ENCODE results near the gene EIF3K. TPM values are rescaled to one million over a fixed set of nuclear protein-coding genes. Genes with fewer than 3 reads are reported as not detected.
A peak's percentile ranks its signal among the peaks of the same experiment; 100 is the strongest.

EIF3K gene
- polyA plus RNA-seq, 4 donors: 257 to 710 (median 626) TPM

- peak overlapping the region; percentile 69 to 86 (median 83) for H3K27ac ChIP-seq (ENCODE audit: low read depth in 1 of 3, low read length in 2 of 3)
- no peak overlapping the region for H3K4me3 ChIP-seq (ENCODE audit: low read depth in 1 of 3, low read length in 3 of 3)
- peaks cover 5 to 69% (median 5%) of the 10 kb centered on the region in 3 donors for H3K36me3 ChIP-seq (ENCODE audit: control insufficient read depth in 3 of 3, insufficient read depth in 2 of 3, low read depth in 1 of 3, low read length in 3 of 3)
- no peaks in the 10 kb centered on the region for H3K9me3 ChIP-seq (ENCODE audit: control insufficient read depth in 2 of 2, insufficient read depth in 1 of 2, low read depth in 1 of 2, low read length in 1 of 2)
- peaks cover 0 to 31% (median 8%) of the 10 kb centered on the region in 3 donors for H3K4me1 ChIP-seq (ENCODE audit: control insufficient read depth in 3 of 3, insufficient read depth in 2 of 3, low read depth in 1 of 3, low read length in 2 of 3)
- no peaks in the 10 kb centered on the region for H3K27me3 ChIP-seq (ENCODE audit: control insufficient read depth in 3 of 3, insufficient read depth in 3 of 3, low read length in 3 of 3)
- no peak for FAIRE-seq
- 78 to 82% (median 82%) methylated on average over 17 of the region's 17 CpGs for WGBS, 3 donors
- no peak for DNase-seq
Measured at GRCh38 chr19:38635483-38636399, 16.8 kb downstream of the EIF3K start.

- no peak for FAIRE-seq
Measured at GRCh38 chr19:38638461-38638860, 19.5 kb downstream of the EIF3K start.

GRCh38 chr19:38639679-38640078, 20.7 kb downstream of the EIF3K start:
- no peak for DNase-seq
- H3K27me3 ChIP-seq (ENCODE audit: control insufficient read depth in 3 of 3, insufficient read depth in 3 of 3, low read length in 3 of 3): no peaks in the 10 kb centered on the region
- peaks cover 5 to 47% (median 5%) of the 10 kb centered on the region in 3 donors for H3K36me3 ChIP-seq (ENCODE audit: control insufficient read depth in 3 of 3, insufficient read depth in 2 of 3, low read depth in 1 of 3, low read length in 3 of 3)
- WGBS, 3 donors: 84 to 87% (median 85%) methylated on average over 2 of the region's 2 CpGs
- H3K9me3 ChIP-seq (ENCODE audit: control insufficient read depth in 2 of 2, insufficient read depth in 1 of 2, low read depth in 1 of 2, low read length in 1 of 2): no peaks in the 10 kb centered on the region
- peak overlapping the region; percentile 57 to 68 (median 59) for H3K27ac ChIP-seq (ENCODE audit: low read depth in 1 of 3, low read length in 2 of 3)
- H3K4me3 ChIP-seq (ENCODE audit: low read depth in 1 of 3, low read length in 3 of 3): no peak overlapping the region
- H3K4me1 ChIP-seq (ENCODE audit: control insufficient read depth in 3 of 3, insufficient read depth in 2 of 3, low read depth in 1 of 3, low read length in 2 of 3): peaks cover 6 to 37% (median 11%) of the 10 kb centered on the region in 3 donors
- FAIRE-seq: no peak

More at GRCh38 chr19:38638461-38638860, 19.5 kb downstream of the EIF3K start:
- Histone ChIP-seq H3K27ac (ENCODE audit: low read depth in 1 of 3, low read length in 2 of 3) (no peak overlapping the region), H3K27me3 (ENCODE audit: control insufficient read depth in 3 of 3, insufficient read depth in 3 of 3, low read length in 3 of 3) (no peaks in the 10 kb centered on the region), H3K9me3 (ENCODE audit: control insufficient read depth in 2 of 2, insufficient read depth in 1 of 2, low read depth in 1 of 2, low read length in 1 of 2) (no peaks in the 10 kb centered on the region), H3K4me1 (ENCODE audit: control insufficient read depth in 3 of 3, insufficient read depth in 2 of 3, low read depth in 1 of 3, low read length in 2 of 3) (peaks cover 6 to 36% (median 11%) of the 10 kb centered on the region in 3 donors), H3K36me3 (ENCODE audit: control insufficient read depth in 3 of 3, insufficient read depth in 2 of 3, low read depth in 1 of 3, low read length in 3 of 3) (peaks cover 5 to 54% (median 5%) of the 10 kb centered on the region in 3 donors), H3K4me3 (ENCODE audit: low read depth in 1 of 3, low read length in 3 of 3) (no peak overlapping the region)
- no peak for DNase-seq
- WGBS, 3 donors: 95 to 96% (median 96%) methylated on average over 3 of the region's 3 CpGs

- FAIRE-seq (no peak), DNase-seq (peak; percentile 68 to 71)
- WGBS, 3 donors: 41 to 58% (median 49%) methylated on average over 4 of the region's 4 CpGs
- Histone ChIP-seq H3K27me3 (ENCODE audit: control insufficient read depth in 3 of 3, insufficient read depth in 3 of 3, low read length in 3 of 3) (no peaks in the 10 kb centered on the region), H3K9me3 (ENCODE audit: control insufficient read depth in 2 of 2, insufficient read depth in 1 of 2, low read depth in 1 of 2, low read length in 1 of 2) (no peaks in the 10 kb centered on the region), H3K36me3 (ENCODE audit: control insufficient read depth in 3 of 3, insufficient read depth in 2 of 3, low read depth in 1 of 3, low read length in 3 of 3) (peaks cover under 1 to 41% (median 5%) of the 10 kb centered on the region in 3 donors), H3K4me3 (ENCODE audit: low read depth in 1 of 3, low read length in 3 of 3) (no peak overlapping the region), H3K4me1 (ENCODE audit: control insufficient read depth in 3 of 3, insufficient read depth in 2 of 3, low read depth in 1 of 3, low read length in 2 of 3) (peaks cover 6 to 43% (median 11%) of the 10 kb centered on the region in 3 donors), H3K27ac (ENCODE audit: low read depth in 1 of 3, low read length in 2 of 3) (peak overlapping the region; percentile 62 to 84 (median 68))
Measured at GRCh38 chr19:38640368-38640767, 21.4 kb downstream of the EIF3K start.

GRCh38 chr19:38642176-38642575, 23.2 kb downstream of the EIF3K start:
- H3K4me3 ChIP-seq (ENCODE audit: low read depth in 1 of 3, low read length in 3 of 3): no peak overlapping the region
- H3K4me1 ChIP-seq (ENCODE audit: control insufficient read depth in 3 of 3, insufficient read depth in 2 of 3, low read depth in 1 of 3, low read length in 2 of 3): peaks cover 6 to 31% (median 8%) of the 10 kb centered on the region in 3 donors
- no peaks in the 10 kb centered on the region for H3K9me3 ChIP-seq (ENCODE audit: control insufficient read depth in 2 of 2, insufficient read depth in 1 of 2, low read depth in 1 of 2, low read length in 1 of 2)
- no peak for DNase-seq
- peaks cover 0 to 25% (median 0%) of the 10 kb centered on the region in 3 donors for H3K36me3 ChIP-seq (ENCODE audit: control insufficient read depth in 3 of 3, insufficient read depth in 2 of 3, low read depth in 1 of 3, low read length in 3 of 3)
- H3K27me3 ChIP-seq (ENCODE audit: control insufficient read depth in 3 of 3, insufficient read depth in 3 of 3, low read length in 3 of 3): no peaks in the 10 kb centered on the region
- no peak for FAIRE-seq
- 87 to 96% (median 89%) methylated on average over 9 of the region's 9 CpGs for WGBS, 3 donors
- H3K27ac ChIP-seq (ENCODE audit: low read depth in 1 of 3, low read length in 2 of 3): peak overlapping the region in 2 of 3 donors; percentile 33 to 63

GRCh38 chr19:38644719-38645118, 25.7 kb downstream of the EIF3K start:
- FAIRE-seq: no peak
- peaks cover 0 to 13% (median 0%) of the 10 kb centered on the region in 3 donors for H3K36me3 ChIP-seq (ENCODE audit: control insufficient read depth in 3 of 3, insufficient read depth in 2 of 3, low read depth in 1 of 3, low read length in 3 of 3)
- H3K4me1 ChIP-seq (ENCODE audit: control insufficient read depth in 3 of 3, insufficient read depth in 2 of 3, low read depth in 1 of 3, low read length in 2 of 3): peaks cover 6 to 25% (median 9%) of the 10 kb centered on the region in 3 donors
- H3K27ac ChIP-seq (ENCODE audit: low read depth in 1 of 3, low read length in 2 of 3): peak overlapping the region in 2 of 3 donors; percentile 74 to 83
- no peaks in the 10 kb centered on the region for H3K9me3 ChIP-seq (ENCODE audit: control insufficient read depth in 2 of 2, insufficient read depth in 1 of 2, low read depth in 1 of 2, low read length in 1 of 2)
- no peak overlapping the region for H3K4me3 ChIP-seq (ENCODE audit: low read depth in 1 of 3, low read length in 3 of 3)
- no peaks in the 10 kb centered on the region for H3K27me3 ChIP-seq (ENCODE audit: control insufficient read depth in 3 of 3, insufficient read depth in 3 of 3, low read length in 3 of 3)
- DNase-seq: peak; percentile 44 to 89
- WGBS, 3 donors: 57 to 80% (median 57%) methylated on average over 7 to 8 of the region's 8 CpGs

- Histone ChIP-seq H3K4me1 (ENCODE audit: control insufficient read depth in 3 of 3, insufficient read depth in 2 of 3, low read depth in 1 of 3, low read length in 2 of 3) (peaks cover 0 to 27% (median 9%) of the 10 kb centered on the region in 3 donors), H3K36me3 (ENCODE audit: control insufficient read depth in 3 of 3, insufficient read depth in 2 of 3, low read depth in 1 of 3, low read length in 3 of 3) (peaks cover 0 to 24% (median 0%) of the 10 kb centered on the region in 3 donors), H3K27me3 (ENCODE audit: control insufficient read depth in 3 of 3, insufficient read depth in 3 of 3, low read length in 3 of 3) (no peaks in the 10 kb centered on the region), H3K27ac (ENCODE audit: low read depth in 1 of 3, low read length in 2 of 3) (peak within 1 kb of the TSS; percentile 93 to 99 (median 97)), H3K9me3 (ENCODE audit: control insufficient read depth in 2 of 2, insufficient read depth in 1 of 2, low read depth in 1 of 2, low read length in 1 of 2) (no peaks in the 10 kb centered on the region), H3K4me3 (ENCODE audit: low read depth in 1 of 3, low read length in 3 of 3) (peak within 1 kb of the TSS; percentile 94 to 99 (median 97))
- DNase-seq (peak; percentile 98 to 100), FAIRE-seq (no peak)
- WGBS, 3 donors: 0 to 1% (median 1%) methylated on average over 51 to 77 of the region's 77 CpGs
Measured at GRCh38 chr19:38647368-38647965, 28.5 kb downstream of the EIF3K start, which contains the start of gene ACTN4. Gene ACTN4, plus strand, starts transcription at chr19:38647649. Its CDS starts 97 bp downstream, at chr19:38647746.
